ENCODE results near the gene PRKCH.
"Not testable (repeated sequence)": the region's sequence is repeated elsewhere in the genome, so short reads cannot be mapped to it uniquely, and the experiment has no call there.

Gene PRKCH

GRCh38 chr14:61308701-61309100 is 12.7 kb upstream of the PRKCH start:
- not testable (repeated sequence) for DNase-seq

- DNase-seq = no peak
Observed at GRCh38 chr14:61315313-61315712, 6.1 kb upstream of the PRKCH start.

- DNase-seq = no peak
Observed at GRCh38 chr14:61319086-61319485, 2.3 kb upstream of the PRKCH start.

GRCh38 chr14:61319706-61320105 is 1.7 kb upstream of the PRKCH start:
- DNase-seq = no peak

- DNase-seq = not testable (repeated sequence)
Observed at GRCh38 chr14:61320170-61320569, 1.2 kb upstream of the PRKCH start.

- no peak for DNase-seq
Observed at GRCh38 chr14:61320806-61321384, 484 bp upstream of the PRKCH start.

- DNase-seq = no peak
Observed at GRCh38 chr14:61322011-61322798, 826 bp downstream of the PRKCH start.

- no peak for DNase-seq
Observed at GRCh38 chr14:61322799-61323290, 1.5 kb downstream of the PRKCH start.

- no peak for DNase-seq
Observed at GRCh38 chr14:61323970-61324369, 2.6 kb downstream of the PRKCH start.

- no peak for DNase-seq
Observed at GRCh38 chr14:61325166-61325565, 3.8 kb downstream of the PRKCH start.

- DNase-seq = no peak
Observed at GRCh38 chr14:61326146-61326545, 4.8 kb downstream of the PRKCH start.

- DNase-seq = no peak
Observed at GRCh38 chr14:61326847-61327246, 5.5 kb downstream of the PRKCH start.

- no peak for DNase-seq
Observed at GRCh38 chr14:61328626-61329262, 7.4 kb downstream of the PRKCH start.

- no peak for DNase-seq
Observed at GRCh38 chr14:61329478-61330051, 8.2 kb downstream of the PRKCH start.

GRCh38 chr14:61330511-61330910 is 9.1 kb downstream of the PRKCH start:
- DNase-seq = no peak

GRCh38 chr14:61331992-61332657 is 10.7 kb downstream of the PRKCH start:
- DNase-seq = no peak

GRCh38 chr14:61332658-61333029 is 11.3 kb downstream of the PRKCH start:
- no peak for DNase-seq

- DNase-seq = no peak
Observed at GRCh38 chr14:61333087-61333486, 11.7 kb downstream of the PRKCH start.

- no peak for DNase-seq
Observed at GRCh38 chr14:61334197-61334701, 12.9 kb downstream of the PRKCH start.

GRCh38 chr14:61335049-61335448 is 13.7 kb downstream of the PRKCH start:
- no peak for DNase-seq

GRCh38 chr14:61335671-61336275 is 14.4 kb downstream of the PRKCH start:
- no peak for DNase-seq

GRCh38 chr14:61337893-61338292 is 16.5 kb downstream of the PRKCH start:
- no peak for DNase-seq
